Peyer's patch (tissue), 4 donors: ENCODE measurements around the gene METTL24.

Source experiments
- POLR2A ChIP-seq, 2 donors: fragments of 450-650 bp; IDR thresholded peaks; one replicate each; pipeline ENCODE4 v1.5.1; 2017; ENCODE audit warnings: antibody characterized with exemption in 2 of 2, mild to moderate bottlenecking in 2 of 2, moderate library complexity in 2 of 2
- TF ChIP-seq, protein P1 (sequence below), 6 experiments: fragments of 450-650 bp in 4 of 6; fragments of 200-600 bp in 2 of 6; sonication (generic) in 1 of 6; IDR thresholded peaks; one replicate each; pipeline ENCODE4 v1.5.1; 2017 to 2019; ENCODE audit warnings: antibody characterized with exemption in 6 of 6, mild to moderate bottlenecking in 3 of 6, moderate library complexity in 1 of 6

DNA sequence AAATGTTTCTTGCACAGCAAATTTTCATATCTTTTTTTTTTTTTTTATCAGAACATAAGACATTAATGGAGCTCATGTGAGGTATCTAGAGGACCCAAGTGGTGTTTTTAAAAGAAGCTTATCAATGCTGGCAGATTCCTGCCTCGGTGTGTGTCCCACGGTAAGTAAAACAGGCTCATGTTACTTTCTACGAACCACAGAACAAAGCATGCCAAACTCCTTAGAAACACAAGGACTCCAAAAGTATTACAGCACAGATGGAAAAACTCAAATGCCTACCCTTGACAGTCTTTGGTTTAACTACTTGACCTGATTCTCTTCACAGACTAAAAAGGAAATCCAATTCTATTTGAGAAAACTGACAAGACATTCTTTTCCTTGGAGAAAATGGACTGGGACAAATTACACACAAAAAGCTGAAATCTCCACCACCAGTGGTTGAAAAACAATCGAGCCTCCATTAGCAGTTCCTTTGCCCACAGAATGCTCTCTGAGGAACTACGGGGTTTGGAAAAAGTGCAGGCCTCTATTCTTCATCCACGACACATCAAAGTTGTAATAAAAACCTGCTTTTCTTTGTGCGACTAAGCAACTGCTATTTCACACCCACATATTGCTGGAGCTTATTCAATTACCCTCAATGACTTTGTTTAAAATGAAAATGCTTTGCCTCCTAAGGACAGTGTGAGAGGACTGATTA is 5.4 kb downstream of the METTL24 start:
- no peak for TF ChIP-seq POLR2A (IDR thresholded peaks at IDR 0.05)
- TF ChIP-seq, protein P1, sequence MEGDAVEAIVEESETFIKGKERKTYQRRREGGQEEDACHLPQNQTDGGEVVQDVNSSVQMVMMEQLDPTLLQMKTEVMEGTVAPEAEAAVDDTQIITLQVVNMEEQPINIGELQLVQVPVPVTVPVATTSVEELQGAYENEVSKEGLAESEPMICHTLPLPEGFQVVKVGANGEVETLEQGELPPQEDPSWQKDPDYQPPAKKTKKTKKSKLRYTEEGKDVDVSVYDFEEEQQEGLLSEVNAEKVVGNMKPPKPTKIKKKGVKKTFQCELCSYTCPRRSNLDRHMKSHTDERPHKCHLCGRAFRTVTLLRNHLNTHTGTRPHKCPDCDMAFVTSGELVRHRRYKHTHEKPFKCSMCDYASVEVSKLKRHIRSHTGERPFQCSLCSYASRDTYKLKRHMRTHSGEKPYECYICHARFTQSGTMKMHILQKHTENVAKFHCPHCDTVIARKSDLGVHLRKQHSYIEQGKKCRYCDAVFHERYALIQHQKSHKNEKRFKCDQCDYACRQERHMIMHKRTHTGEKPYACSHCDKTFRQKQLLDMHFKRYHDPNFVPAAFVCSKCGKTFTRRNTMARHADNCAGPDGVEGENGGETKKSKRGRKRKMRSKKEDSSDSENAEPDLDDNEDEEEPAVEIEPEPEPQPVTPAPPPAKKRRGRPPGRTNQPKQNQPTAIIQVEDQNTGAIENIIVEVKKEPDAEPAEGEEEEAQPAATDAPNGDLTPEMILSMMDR (IDR thresholded peaks at IDR 0.05) = no peak
